H9 (cell line): ENCODE measurements around the gene MAML3. TPM values are rescaled to one million over a fixed set of nuclear protein-coding genes. Genes with fewer than 3 reads are reported as not detected.

Experiments
- DNase-seq: peaks from one replicate; pipeline ENCODE4 v3.0.0-alpha.2; 2017
- H2AFZ ChIP-seq: one replicate; pipeline ENCODE4 v1.6.1; 2013; ENCODE audit warnings: mild to moderate bottlenecking, low read length, control low read depth, moderate library complexity
- H2AK5ac ChIP-seq: 2 replicates; pipeline ENCODE4 v1.6.1; 2013; ENCODE audit warnings: low read length, control low read depth, mixed read lengths; ENCODE audit not compliant: insufficient read length
- H2BK120ac ChIP-seq: one replicate; pipeline ENCODE4 v1.6.1; 2013; ENCODE audit warnings: low read depth, mild to moderate bottlenecking, low read length, control low read depth, inconsistent platforms; ENCODE audit not compliant: poor library complexity, severe bottlenecking
- H2BK12ac ChIP-seq: 2 replicates; pipeline ENCODE4 v1.6.1; 2013; ENCODE audit warnings: low read length, control low read depth, mixed read lengths, low read depth; ENCODE audit not compliant: insufficient read length
- H2BK15ac ChIP-seq: 2 replicates; pipeline ENCODE4 v1.6.1; 2013; ENCODE audit warnings: low read depth, low read length, control low read depth
- H2BK20ac ChIP-seq: one replicate; pipeline ENCODE4 v1.6.1; 2013; ENCODE audit warnings: low read depth, mild to moderate bottlenecking, low read length, control low read depth, inconsistent platforms; ENCODE audit not compliant: poor library complexity, severe bottlenecking
- H2BK5ac ChIP-seq: 2 replicates; pipeline ENCODE4 v1.6.1; 2013; ENCODE audit warnings: low read length, control low read depth, mixed read lengths; ENCODE audit not compliant: insufficient read length
- H3K14ac ChIP-seq: 2 replicates; pipeline ENCODE4 v1.6.1; 2013; ENCODE audit warnings: low read length, control low read depth; ENCODE audit not compliant: insufficient read depth
- H3K18ac ChIP-seq: 2 replicates; pipeline ENCODE4 v1.6.1; 2013; ENCODE audit warnings: low read depth, mild to moderate bottlenecking, mixed read lengths, low read length, control low read depth; ENCODE audit not compliant: insufficient read length
- H3K23ac ChIP-seq: 2 replicates; pipeline ENCODE4 v1.6.1; 2013; ENCODE audit warnings: low read length, control low read depth, mixed read lengths, low read depth; ENCODE audit not compliant: insufficient read length
- H3K23me2 ChIP-seq: 2 replicates; pipeline ENCODE4 v1.6.1; 2013; ENCODE audit warnings: low read depth, mild to moderate bottlenecking, mixed read lengths, low read length, control low read depth; ENCODE audit not compliant: insufficient read length, poor library complexity, severe bottlenecking
- H3K27ac ChIP-seq: 2 replicates; pipeline ENCODE4 v1.5.1; 2013; ENCODE audit warnings: low read length, control low read depth, mixed read lengths, low read depth; ENCODE audit not compliant: insufficient read length
- H3K27me3 ChIP-seq: 2 replicates; pipeline ENCODE4 v1.6.1; 2013; ENCODE audit warnings: low read length, control low read depth, inconsistent platforms; ENCODE audit not compliant: insufficient read depth
- H3K4ac ChIP-seq: 2 replicates; pipeline ENCODE4 v1.6.1; 2013; ENCODE audit warnings: low read depth, mild to moderate bottlenecking, control low read depth, inconsistent platforms, low read length, moderate library complexity
- H3K4me1 ChIP-seq: 2 replicates; pipeline ENCODE4 v1.6.1; 2013; ENCODE audit warnings: low read length, control low read depth, inconsistent platforms; ENCODE audit not compliant: insufficient read depth
- H3K4me2 ChIP-seq: 2 replicates; pipeline ENCODE4 v1.6.1; 2013; ENCODE audit warnings: low read length, control low read depth, mixed read lengths; ENCODE audit not compliant: insufficient read length, insufficient read depth
- H3K56ac ChIP-seq: 2 replicates; pipeline ENCODE4 v1.6.1; 2013; ENCODE audit warnings: low read depth, mild to moderate bottlenecking, mixed read lengths, low read length, control low read depth; ENCODE audit not compliant: insufficient read length
- H3K79me1 ChIP-seq: 2 replicates; pipeline ENCODE4 v1.6.1; 2013; ENCODE audit warnings: low read depth, mild to moderate bottlenecking, moderate library complexity, low read length, control low read depth, inconsistent platforms; ENCODE audit not compliant: insufficient read depth, poor library complexity, severe bottlenecking
- H3K79me2 ChIP-seq: 2 replicates; pipeline ENCODE4 v1.6.1; 2013; ENCODE audit warnings: low read length, control low read depth, inconsistent platforms; ENCODE audit not compliant: insufficient read depth
- H3K9ac ChIP-seq: 2 replicates; pipeline ENCODE4 v1.6.1; 2013; ENCODE audit warnings: low read length, control low read depth, mixed read lengths; ENCODE audit not compliant: insufficient read length; ENCODE audit errors: extremely low read depth
- H3K9me3 ChIP-seq: one replicate; pipeline ENCODE4 v1.6.1; 2013; ENCODE audit warnings: low read depth, low read length, inconsistent platforms; ENCODE audit not compliant: control insufficient read depth
- H3T11ph ChIP-seq: one replicate; pipeline ENCODE4 v1.6.1; 2013; ENCODE audit warnings: mild to moderate bottlenecking, low read length, control low read depth, inconsistent platforms
- H4K20me1 ChIP-seq: one replicate; pipeline ENCODE4 v1.6.1; 2013; ENCODE audit not compliant: control insufficient read depth, insufficient read length, insufficient read depth
- H4K5ac ChIP-seq: 2 replicates; pipeline ENCODE4 v1.6.1; 2013; ENCODE audit warnings: low read depth, mild to moderate bottlenecking, mixed read lengths, low read length, control low read depth; ENCODE audit not compliant: insufficient read length
- H4K8ac ChIP-seq: replicated peaks from 2 replicates; pipeline ENCODE4 v1.6.1; 2013; ENCODE audit warnings: low read length, control low read depth, mixed read lengths, low read depth; ENCODE audit not compliant: insufficient read length
- H4K91ac ChIP-seq: 2 replicates; pipeline ENCODE4 v1.6.1; 2013; ENCODE audit warnings: low read depth, mild to moderate bottlenecking, moderate library complexity, mixed read lengths, low read length, control low read depth; ENCODE audit not compliant: insufficient read length
- H3K27ac Mint-ChIP-seq, 3 experiments: 2 replicates in 2 of 3; 3 replicates in 1 of 3; pipeline ENCODE4 v1.8.0; 2020 to 2021; ENCODE audit warnings: mixed read lengths in 3 of 3, mild to moderate bottlenecking in 1 of 3, moderate library complexity in 1 of 3
- H3K27me3 Mint-ChIP-seq: 2 replicates; pipeline ENCODE4 v1.8.0; 2021; ENCODE audit warnings: low read depth, mild to moderate bottlenecking, moderate library complexity, mixed read lengths
- H3K36me3 Mint-ChIP-seq, 3 experiments: 2 replicates in 2 of 3; 3 replicates in 1 of 3; pipeline ENCODE4 v1.8.0; 2020 to 2021; ENCODE audit warnings: low read depth in 3 of 3, mixed read lengths in 3 of 3; ENCODE audit not compliant: insufficient read depth in 1 of 3
- H3K4me1 Mint-ChIP-seq, 2 experiments: 2 replicates each; pipeline ENCODE4 v1.8.0; 2020; ENCODE audit warnings: mixed read lengths in 2 of 2
- H3K4me3 Mint-ChIP-seq, 2 experiments: 2 replicates in 1 of 2; 3 replicates in 1 of 2; pipeline ENCODE4 v1.8.0; 2020 to 2021; ENCODE audit warnings: mild to moderate bottlenecking in 2 of 2, mixed read lengths in 2 of 2, moderate library complexity in 1 of 2
- H3K9me3 Mint-ChIP-seq, 2 experiments: 2 replicates in 1 of 2; 3 replicates in 1 of 2; pipeline ENCODE4 v1.8.0; 2020; ENCODE audit warnings: mild to moderate bottlenecking in 2 of 2, mixed read lengths in 2 of 2, moderate library complexity in 1 of 2
- WGBS: extraction: QIAGEN DNeasy Blood & Tissue Kit; methylation state at CpG from one replicate; pipeline ENCODE4 v1.1.7; 2013; ENCODE audit warnings: missing lambda C conversion rate, low lambda C conversion rate, mixed read lengths; ENCODE audit not compliant: insufficient read length; ENCODE audit errors: extremely low coverage; 5-methylcytosine and 5-hydroxymethylcytosine counted together
- total RNA-seq: library from RNA; stranded (reverse); gene quantifications from 2 replicates; pipeline ENCODE4 v1.2.1, GENCODE V29; 2021
- TF ChIP-seq, protein P1 (sequence below): fragments of 200-600 bp; sonication (generic); conservative IDR thresholded peaks from 3 replicates; pipeline ENCODE4 v1.8.0; 2021; ENCODE audit warnings: antibody characterized with exemption, mild to moderate bottlenecking

Gene MAML3
- total RNA-seq, 1 experiment from 2014 or later, result 3.9 TPM

DNA sequence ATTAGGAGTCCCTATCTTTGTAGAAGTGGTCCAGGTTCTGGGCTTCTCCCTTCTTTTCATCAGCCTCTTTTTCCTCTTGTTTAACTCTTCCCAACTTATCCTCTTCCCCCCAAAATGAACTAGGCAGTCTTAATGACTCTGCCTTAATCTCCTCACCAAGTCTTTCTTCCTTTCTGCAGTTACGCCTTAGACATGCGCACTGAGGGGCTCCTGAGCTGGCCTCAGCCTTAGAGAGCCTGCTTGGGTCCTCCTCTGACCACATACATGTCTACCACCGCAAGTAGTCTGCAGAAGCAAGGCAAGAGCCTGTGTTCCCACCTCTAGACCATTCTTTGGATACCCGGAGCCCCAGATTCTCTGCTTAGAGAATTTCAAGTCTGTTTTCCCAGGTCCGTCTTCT lies 288.4 kb downstream of the MAML3 start:
- no CpG with 5 or more reads among the region's 5 CpGs for WGBS
- Histone ChIP-seq H2BK15ac (no peak overlapping the region), H2BK5ac (no peak overlapping the region), H2BK120ac (no peak overlapping the region), H2BK20ac (no peak overlapping the region), H3K14ac (no peak overlapping the region), H3K27ac (no peak overlapping the region), H4K20me1 (no peaks in the 10 kb centered on the region), H3K79me2 (no peaks in the 10 kb centered on the region), H4K8ac (no peak overlapping the region), H3K79me1 (no peaks in the 10 kb centered on the region), H4K91ac (no peak overlapping the region), H3K23me2 (no peaks in the 10 kb centered on the region), H3K23ac (no peak overlapping the region), H2BK12ac (no peak overlapping the region), H3K4me1 (no peaks in the 10 kb centered on the region), H3K4me2 (no peak overlapping the region), H3K4ac (no peak overlapping the region), H2AK5ac (no peak overlapping the region), H2AFZ (no peak overlapping the region), H3K56ac (no peak overlapping the region), H4K5ac (no peak overlapping the region), H3K9ac (no peak overlapping the region), H3K9me3 (no peaks in the 10 kb centered on the region), H3K18ac (no peak overlapping the region), H3K27me3 (no peaks in the 10 kb centered on the region), H3T11ph (no peak overlapping the region)
- H3K4me3 Mint-ChIP-seq, result no peak overlapping the region
- no peak overlapping the region for H3K27ac Mint-ChIP-seq
- H3K36me3 Mint-ChIP-seq, result no peaks in the 10 kb centered on the region
- H3K27me3 Mint-ChIP-seq, result no peaks in the 10 kb centered on the region
- TF ChIP-seq, protein P1, sequence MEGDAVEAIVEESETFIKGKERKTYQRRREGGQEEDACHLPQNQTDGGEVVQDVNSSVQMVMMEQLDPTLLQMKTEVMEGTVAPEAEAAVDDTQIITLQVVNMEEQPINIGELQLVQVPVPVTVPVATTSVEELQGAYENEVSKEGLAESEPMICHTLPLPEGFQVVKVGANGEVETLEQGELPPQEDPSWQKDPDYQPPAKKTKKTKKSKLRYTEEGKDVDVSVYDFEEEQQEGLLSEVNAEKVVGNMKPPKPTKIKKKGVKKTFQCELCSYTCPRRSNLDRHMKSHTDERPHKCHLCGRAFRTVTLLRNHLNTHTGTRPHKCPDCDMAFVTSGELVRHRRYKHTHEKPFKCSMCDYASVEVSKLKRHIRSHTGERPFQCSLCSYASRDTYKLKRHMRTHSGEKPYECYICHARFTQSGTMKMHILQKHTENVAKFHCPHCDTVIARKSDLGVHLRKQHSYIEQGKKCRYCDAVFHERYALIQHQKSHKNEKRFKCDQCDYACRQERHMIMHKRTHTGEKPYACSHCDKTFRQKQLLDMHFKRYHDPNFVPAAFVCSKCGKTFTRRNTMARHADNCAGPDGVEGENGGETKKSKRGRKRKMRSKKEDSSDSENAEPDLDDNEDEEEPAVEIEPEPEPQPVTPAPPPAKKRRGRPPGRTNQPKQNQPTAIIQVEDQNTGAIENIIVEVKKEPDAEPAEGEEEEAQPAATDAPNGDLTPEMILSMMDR, result no peak
- H3K4me1 Mint-ChIP-seq, result peaks cover 6 to 7% of the 10 kb centered on the region in 2 experiments; a peak in 3 of 4 replicates
- no peak for DNase-seq
- no peaks in the 10 kb centered on the region for H3K9me3 Mint-ChIP-seq
